Umbilical cord (tissue), 2 donors: ENCODE results near the gene BANP. TPM values are rescaled to one million over a fixed set of nuclear protein-coding genes. Genes with fewer than 3 reads are reported as not detected.
"Not testable (repeated sequence)": the region's sequence is repeated elsewhere in the genome, so short reads cannot be mapped to it uniquely, and the experiment has no call there.

Source experiments
- DNase-seq: peaks from one replicate; pipeline ENCODE4 v3.0.0-alpha.2; 2015; ENCODE audit warnings: low spot score
- total RNA-seq: library from RNA; depleted of rRNA; stranded (reverse); fragments of >200 nt; gene quantifications from one replicate; pipeline ENCODE4 v1.2.3, GENCODE V29; 2014; ENCODE audit warnings: low replicate concordance; ENCODE audit not compliant: insufficient read depth

The BANP gene
- total RNA-seq, 1 donor from 2014 or later, result 27.2 TPM

GRCh38 chr16:87926246-87927194 lies 24.7 kb upstream of the BANP start:
- no peak for DNase-seq

DNA sequence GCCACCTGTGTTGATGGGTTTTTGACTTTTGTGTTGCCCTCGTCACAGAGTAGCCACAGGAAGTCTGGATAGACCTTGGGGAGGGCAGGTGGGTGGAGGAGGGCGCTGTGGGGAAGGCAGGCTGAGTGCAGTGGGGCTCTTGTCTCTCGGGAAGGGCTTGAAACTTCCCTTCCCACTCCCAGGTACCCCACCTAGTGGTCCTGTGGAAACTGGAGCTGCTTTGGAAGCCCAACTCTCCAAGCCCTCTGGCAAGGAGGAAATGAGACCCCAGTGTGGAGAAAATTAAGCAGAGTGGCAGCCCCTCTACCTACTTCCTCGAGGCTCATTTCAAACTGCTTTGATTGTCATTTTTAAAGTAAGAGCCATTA lies 24.1 kb upstream of the BANP start:
- no peak for DNase-seq

DNA sequence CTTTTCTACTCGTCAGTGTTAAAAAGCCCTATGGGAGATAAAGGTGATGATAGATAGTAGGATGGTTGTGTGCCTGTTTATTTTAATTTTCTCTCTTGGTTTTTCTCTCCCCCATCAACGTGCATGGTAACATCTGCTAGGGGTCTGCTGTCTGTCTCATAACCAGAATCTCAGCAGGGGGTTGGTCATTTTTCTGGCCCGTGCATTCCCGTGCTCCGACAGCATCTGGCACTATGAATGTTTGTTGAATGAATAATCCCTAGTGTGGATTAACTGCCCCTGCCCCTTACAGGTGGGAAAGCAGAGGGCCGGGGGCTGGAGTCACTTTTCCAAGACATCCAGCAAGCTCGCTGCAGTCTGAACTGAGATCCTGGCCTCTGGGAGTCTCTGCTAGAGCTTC lies 21.2 kb upstream of the BANP start:
- no peak for DNase-seq

- no peak for DNase-seq
Observed at GRCh38 chr16:87930456-87930855, 20.8 kb upstream of the BANP start.

- DNase-seq, result peak; percentile 31
Observed at GRCh38 chr16:87931504-87931903, 19.7 kb upstream of the BANP start.

- DNase-seq, result not testable (repeated sequence)
Observed at GRCh38 chr16:87932475-87933139, 18.6 kb upstream of the BANP start.

- no peak for DNase-seq
Observed at GRCh38 chr16:87933140-87933495, 18.1 kb upstream of the BANP start.

- not testable (repeated sequence) for DNase-seq
Observed at GRCh38 chr16:87934752-87935425, 16.3 kb upstream of the BANP start.

DNA sequence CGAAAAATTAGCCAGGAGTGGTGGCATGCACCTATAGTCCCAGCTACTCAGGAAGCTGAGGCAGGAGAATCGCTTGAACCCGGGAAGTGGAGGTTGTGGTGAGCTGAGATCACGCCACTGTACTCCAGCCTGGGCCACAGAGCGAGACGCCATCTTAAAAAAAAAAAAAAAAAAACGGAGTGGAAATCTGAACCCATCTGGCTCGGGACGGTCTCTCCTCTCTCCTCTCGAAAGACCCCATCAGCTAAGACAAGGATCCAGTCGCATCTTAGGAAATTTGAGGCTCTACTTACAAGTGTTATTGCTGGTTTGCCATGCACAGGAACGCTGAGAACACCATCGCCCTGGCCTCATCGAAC lies 15.2 kb upstream of the BANP start:
- DNase-seq, result not testable (repeated sequence)

DNA sequence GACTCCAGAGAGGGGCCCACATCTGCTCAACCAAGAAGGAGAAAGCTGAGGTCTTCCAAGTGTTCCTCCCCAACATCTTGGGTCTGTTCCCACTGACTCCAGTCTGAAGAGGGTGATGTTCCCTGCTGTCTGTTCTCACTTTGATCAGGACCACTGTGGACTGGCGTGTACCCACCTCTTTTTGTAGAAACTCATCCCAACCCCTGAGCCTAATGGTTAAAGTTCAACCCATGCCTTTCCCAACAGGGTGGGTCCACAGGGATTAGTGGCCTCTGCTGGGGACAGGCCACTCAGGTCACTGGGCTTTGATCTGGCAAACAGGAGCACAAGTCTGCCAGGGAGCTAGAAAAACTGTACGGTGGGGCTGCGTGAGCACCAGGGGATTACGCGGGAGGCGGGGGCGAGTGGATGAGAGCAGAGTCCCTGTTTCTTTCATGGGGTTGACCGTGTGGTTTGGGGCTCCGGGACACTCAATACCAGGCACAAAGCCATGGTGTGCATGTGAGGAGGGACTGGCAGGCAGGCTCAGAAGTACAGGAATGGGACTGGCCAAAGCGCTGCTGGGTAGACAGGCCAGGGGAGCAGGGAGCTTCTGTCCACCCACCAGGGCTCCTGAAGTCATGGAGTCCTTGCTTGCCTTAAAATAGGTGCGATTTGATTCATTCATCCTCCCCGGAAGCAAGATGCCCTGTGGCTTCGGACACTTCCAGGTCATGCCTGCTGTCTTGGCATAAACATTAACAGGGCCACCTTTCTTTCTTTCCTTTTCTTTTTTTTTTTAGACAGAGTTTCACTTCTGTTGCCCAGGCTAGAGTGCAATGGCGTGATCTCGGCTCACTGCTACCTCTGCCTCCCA lies 14.6 kb upstream of the BANP start, which contains the start of gene CA5A:
Gene CA5A, minus strand, starts transcription at position 155 of the 856 bp plus-strand sequence. Its CDS starts 79 bp downstream, at position 76.
- no peak for DNase-seq

DNA sequence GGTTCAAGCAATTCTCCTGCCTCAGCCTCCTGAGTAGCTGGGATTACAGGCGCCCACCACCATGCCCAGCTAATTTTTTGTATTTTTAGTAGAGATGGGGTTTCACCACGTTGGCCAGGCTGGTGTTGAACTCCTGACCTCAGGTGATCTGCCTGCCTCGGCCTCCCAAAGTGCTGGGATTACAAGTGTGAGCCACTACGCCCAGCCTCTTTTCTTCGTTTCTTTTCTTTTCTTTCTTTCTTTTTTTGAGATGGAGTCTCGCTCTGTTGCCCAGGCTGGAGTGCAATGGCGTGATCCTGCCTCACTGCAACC lies 14.0 kb upstream of the BANP start:
- not testable (repeated sequence) for DNase-seq

DNA sequence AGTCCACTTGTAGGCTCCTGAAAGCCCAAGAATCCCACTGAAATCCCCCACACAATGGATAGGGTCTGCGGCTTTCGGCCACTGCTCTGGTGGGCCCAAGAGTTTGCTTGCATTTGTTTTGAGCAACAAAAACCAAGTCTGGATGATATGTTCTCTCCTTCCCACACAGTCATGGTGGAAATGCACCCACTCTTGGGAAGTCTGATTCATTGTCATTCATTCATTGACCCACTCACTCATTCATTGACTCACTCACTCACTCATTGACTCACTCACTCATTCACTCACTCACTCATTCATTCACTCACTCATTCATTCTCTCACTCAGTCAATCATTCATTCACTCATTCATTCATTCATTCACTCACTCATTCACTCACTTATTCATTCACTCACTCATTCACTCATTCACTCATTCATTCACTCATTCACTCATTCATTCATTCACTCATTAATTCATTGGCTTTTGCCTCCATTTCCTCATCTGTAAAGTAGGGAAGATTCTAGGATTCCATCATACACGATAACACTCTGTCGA lies 12.8 kb upstream of the BANP start:
- DNase-seq, result no peak

DNA sequence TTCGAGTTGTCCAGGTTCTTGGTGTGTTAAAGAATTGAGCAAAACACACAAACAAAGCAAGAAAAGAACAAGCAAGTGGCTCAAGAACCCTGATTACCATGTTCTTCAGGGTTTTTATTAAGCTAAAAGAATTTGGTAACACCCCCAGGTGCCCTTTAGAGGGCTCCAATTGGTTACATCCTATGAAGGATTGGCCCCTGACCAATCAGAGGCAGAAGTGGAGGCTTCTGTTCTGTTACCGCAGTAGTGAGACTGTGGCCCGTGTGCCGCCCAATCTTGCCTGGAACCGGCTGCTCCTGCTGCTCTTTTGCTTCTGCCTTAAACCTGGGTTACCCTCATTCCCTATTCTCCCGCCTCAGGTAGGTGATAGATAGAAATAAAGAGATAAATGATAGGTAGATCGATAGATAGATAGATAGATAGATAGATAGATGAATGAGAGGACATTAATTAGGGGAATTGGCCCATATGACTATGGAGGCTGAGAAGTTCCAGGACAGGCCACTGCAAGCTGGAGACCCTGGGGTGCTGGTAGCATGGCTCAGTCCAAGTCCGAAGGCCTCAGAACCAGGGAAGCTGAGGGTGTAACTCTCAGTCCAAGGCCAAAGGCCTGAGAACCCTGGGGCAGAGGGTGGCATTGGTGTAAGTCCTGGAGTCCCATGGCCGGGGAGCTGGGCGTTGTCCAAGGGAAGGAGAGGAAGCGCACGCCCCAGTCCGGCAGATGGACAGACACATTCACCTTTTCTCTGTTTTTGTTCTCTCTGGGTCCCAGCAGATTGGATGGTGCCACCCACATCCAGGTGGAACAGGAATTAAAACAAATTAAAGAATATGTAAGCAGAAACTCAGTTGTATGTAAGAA lies 11.4 kb upstream of the BANP start:
- no peak for DNase-seq

DNA sequence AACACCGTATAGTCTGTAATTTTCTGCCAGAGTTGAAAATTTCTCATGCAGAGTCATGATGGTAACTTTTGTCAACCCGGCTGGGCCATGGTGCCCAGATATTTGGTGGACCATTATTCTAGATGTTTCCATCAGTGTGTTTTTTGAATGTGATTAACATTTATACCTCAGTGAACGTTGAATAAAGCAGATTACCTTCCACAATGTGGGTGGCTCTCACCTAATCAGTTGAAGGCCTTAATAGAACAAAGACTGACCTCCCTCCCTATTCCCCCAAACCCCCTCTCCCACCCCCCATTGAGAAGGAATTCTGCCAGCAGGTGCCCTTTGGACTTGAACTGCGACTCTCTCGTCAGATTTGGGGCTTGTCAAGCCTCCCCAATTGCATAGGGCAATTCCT lies 8.6 kb upstream of the BANP start:
- DNase-seq, result no peak

GRCh38 chr16:87945351-87946042 lies 5.7 kb upstream of the BANP start:
- peak; percentile 89 for DNase-seq

DNA sequence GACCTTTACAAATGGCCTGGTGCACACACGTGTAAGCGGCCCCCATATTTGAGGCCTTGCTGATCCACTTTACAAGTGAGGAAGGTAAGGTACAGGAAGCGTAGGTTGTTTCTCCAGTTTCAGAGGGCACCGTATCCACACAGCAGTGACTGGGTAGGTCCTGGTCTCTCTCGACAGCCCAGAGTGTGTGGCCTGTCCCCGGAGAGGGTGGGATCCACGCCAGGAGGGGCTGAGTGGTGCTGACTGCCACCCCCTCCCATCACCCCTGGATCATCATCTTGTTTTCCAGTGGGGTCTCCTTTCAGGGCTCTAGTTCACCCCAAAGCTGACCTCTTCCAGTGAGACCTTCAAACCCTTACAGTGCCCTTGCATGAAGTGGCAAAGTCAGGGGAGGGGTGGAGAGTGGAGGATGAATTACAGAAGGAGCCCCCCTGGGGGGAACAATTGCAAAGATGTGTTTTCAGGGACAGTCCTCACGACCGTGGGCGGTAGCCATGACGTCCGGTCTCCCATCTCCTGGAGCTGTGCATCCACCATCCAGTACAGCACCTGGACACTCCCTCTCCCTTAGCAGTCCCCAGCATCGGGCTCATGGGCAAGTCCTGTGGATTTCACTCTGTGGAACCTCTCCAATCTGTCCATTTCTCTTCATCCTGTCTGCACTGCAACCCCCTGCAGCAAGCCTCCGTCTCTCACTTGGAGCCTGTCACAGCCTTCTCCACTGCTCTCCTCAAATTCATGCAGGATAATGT lies 4.5 kb upstream of the BANP start:
- no peak for DNase-seq

DNA sequence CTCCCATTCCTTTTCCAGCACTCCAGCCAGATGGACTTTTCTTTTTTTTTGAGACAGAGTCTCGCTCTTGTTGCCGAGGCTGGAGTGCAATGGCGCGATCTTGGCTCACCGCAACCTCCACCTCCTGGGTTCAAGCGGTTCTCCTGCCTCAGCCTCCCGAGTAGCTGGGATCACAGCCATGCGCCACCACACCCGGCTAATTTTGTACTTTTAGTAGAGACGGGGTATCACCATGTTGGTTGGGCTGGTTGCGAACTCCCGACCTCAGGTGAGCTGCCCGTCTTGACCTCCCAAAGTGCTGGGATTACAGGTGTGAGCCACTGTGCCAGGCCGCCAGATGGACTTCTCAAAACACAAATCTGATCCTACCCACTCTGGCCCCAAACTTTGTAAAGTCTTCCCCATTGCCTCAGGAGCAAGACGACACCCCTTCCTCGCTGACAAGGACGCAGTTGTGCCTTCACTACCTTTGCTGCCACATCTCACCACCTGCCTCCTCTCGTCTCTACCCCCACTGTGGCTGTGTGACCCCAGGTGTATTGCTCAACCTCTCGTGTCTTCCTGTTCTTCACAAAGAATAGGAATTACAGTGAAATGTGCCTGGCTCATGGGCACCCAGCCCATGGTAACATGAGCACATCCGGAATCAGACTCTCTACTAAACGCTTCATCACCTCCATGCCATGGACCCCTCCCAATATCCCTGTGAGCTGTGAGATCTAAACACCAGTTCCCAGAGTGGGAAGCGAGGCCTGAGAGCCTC lies 3.7 kb upstream of the BANP start:
- DNase-seq, result no peak

DNA sequence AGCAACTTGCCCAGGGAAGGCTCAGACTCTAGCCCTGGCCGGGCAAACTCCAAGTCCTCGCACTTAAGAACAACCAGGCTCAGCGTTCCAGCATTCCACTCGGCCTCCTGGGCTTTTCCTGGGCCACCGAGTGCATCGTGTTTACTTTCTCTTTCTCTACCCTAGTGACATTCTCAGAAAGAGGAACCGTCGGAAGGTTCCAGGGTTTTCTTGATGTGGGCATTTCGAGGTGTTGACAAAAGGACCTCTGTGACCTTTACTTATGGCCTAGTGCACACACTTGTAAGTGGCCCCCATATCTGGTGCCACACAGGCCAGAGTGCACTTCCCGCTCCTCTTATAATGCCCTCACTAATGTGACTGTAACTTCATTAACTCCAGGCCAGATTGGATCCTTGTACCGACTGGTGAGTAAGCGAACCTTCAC lies 3.1 kb upstream of the BANP start:
- DNase-seq, result no peak
